ENCODE results near the gene KLF18.
"Not testable (repeated sequence)": the region's sequence is repeated elsewhere in the genome, so short reads cannot be mapped to it uniquely, and the experiment has no call there.

Gene KLF18

GRCh38 chr1:44139565-44139964, 1.9 kb downstream of the KLF18 start:
- ATAC-seq; DNase-seq; H3K27me3 Mint-ChIP-seq; H3K4me3 Mint-ChIP-seq; H3K36me3 Mint-ChIP-seq (ENCODE audit: low read depth); H3K4me1 Mint-ChIP-seq; H3K27ac Mint-ChIP-seq; H3K9me3 Mint-ChIP-seq: not testable (repeated sequence)

- no peak overlapping the region for H3K4me3 Mint-ChIP-seq
Measured at GRCh38 chr1:44138239-44138638, 3.2 kb downstream of the KLF18 start.

GRCh38 chr1:44135886-44136285, 5.5 kb downstream of the KLF18 start:
- Mint-ChIP-seq H3K36me3 (ENCODE audit: low read depth) (no peaks in the 10 kb centered on the region), H3K27me3 (peaks cover 7% of the 10 kb centered on the region), H3K4me3 (no peak overlapping the region), H3K4me1 (no peaks in the 10 kb centered on the region), H3K27ac (no peak overlapping the region), H3K9me3 (no peaks in the 10 kb centered on the region)
- no peak for ATAC-seq
- DNase-seq, result no peak

More at GRCh38 chr1:44138239-44138638, 3.2 kb downstream of the KLF18 start:
- DNase-seq (no peak), ATAC-seq (no peak)
- Mint-ChIP-seq H3K27me3 (peaks cover 6% of the 10 kb centered on the region), H3K36me3 (ENCODE audit: low read depth) (no peaks in the 10 kb centered on the region), H3K9me3 (no peaks in the 10 kb centered on the region), H3K27ac (no peak overlapping the region), H3K4me1 (no peaks in the 10 kb centered on the region)

- H3K27me3 Mint-ChIP-seq, result peaks cover 9% of the 10 kb centered on the region
- no peaks in the 10 kb centered on the region for H3K9me3 Mint-ChIP-seq
- no peak for DNase-seq
- H3K4me1 Mint-ChIP-seq, result no peaks in the 10 kb centered on the region
- ATAC-seq, result no peak
- H3K4me3 Mint-ChIP-seq, result no peak overlapping the region
- no peak overlapping the region for H3K27ac Mint-ChIP-seq
- no peaks in the 10 kb centered on the region for H3K36me3 Mint-ChIP-seq (ENCODE audit: low read depth)
Measured at GRCh38 chr1:44134071-44134920, 7.1 kb downstream of the KLF18 start.

- H3K9me3 Mint-ChIP-seq, result no peaks in the 10 kb centered on the region
- H3K4me1 Mint-ChIP-seq, result no peaks in the 10 kb centered on the region
- ATAC-seq, result no peak
- no peak for DNase-seq
- no peak overlapping the region for H3K4me3 Mint-ChIP-seq
- H3K36me3 Mint-ChIP-seq (ENCODE audit: low read depth), result no peaks in the 10 kb centered on the region
- H3K27me3 Mint-ChIP-seq, result peaks cover 11% of the 10 kb centered on the region
- H3K27ac Mint-ChIP-seq, result no peak overlapping the region
Measured at GRCh38 chr1:44131411-44131810, 10.0 kb downstream of the KLF18 start.

GRCh38 chr1:44129616-44130500, 11.6 kb downstream of the KLF18 start:
- Mint-ChIP-seq H3K4me1 (no peaks in the 10 kb centered on the region), H3K4me3 (no peak overlapping the region), H3K27ac (no peak overlapping the region), H3K36me3 (ENCODE audit: low read depth) (no peaks in the 10 kb centered on the region), H3K9me3 (no peaks in the 10 kb centered on the region), H3K27me3 (peaks cover 19% of the 10 kb centered on the region)
- ATAC-seq (no peak), DNase-seq (no peak)

GRCh38 chr1:44120398-44120949, 21.0 kb downstream of the KLF18 start:
- DNase-seq (no peak), ATAC-seq (no peak)
- Mint-ChIP-seq H3K36me3 (ENCODE audit: low read depth) (no peaks in the 10 kb centered on the region), H3K27ac (no peak overlapping the region), H3K4me1 (no peaks in the 10 kb centered on the region), H3K4me3 (no peak overlapping the region), H3K27me3 (peaks cover 16% of the 10 kb centered on the region), H3K9me3 (no peaks in the 10 kb centered on the region)

GRCh38 chr1:44119525-44119924, 21.9 kb downstream of the KLF18 start:
- ATAC-seq (no peak), DNase-seq (no peak)
- no peaks in the 10 kb centered on the region for H3K9me3 Mint-ChIP-seq
- peaks cover 13% of the 10 kb centered on the region for H3K27me3 Mint-ChIP-seq
- H3K4me3 Mint-ChIP-seq, result no peak overlapping the region
- H3K4me1 Mint-ChIP-seq, result no peaks in the 10 kb centered on the region
- no peaks in the 10 kb centered on the region for H3K36me3 Mint-ChIP-seq (ENCODE audit: low read depth)
- H3K27ac Mint-ChIP-seq, result no peak overlapping the region

- H3K4me3 Mint-ChIP-seq, result no peak within 1 kb of the TSS
- no peak within 1 kb of the TSS for H3K27ac Mint-ChIP-seq
- no peaks in the 10 kb centered on the region for H3K4me1 Mint-ChIP-seq
- no peaks in the 10 kb centered on the region for H3K36me3 Mint-ChIP-seq (ENCODE audit: low read depth)
- peaks cover 13% of the 10 kb centered on the region for H3K27me3 Mint-ChIP-seq
- no peaks in the 10 kb centered on the region for H3K9me3 Mint-ChIP-seq
- DNase-seq (no peak), ATAC-seq (no peak)
Measured at GRCh38 chr1:44118682-44119081, 22.7 kb downstream of the KLF18 start, which contains the start of gene KLF17. TSS of gene KLF17 (plus strand) at chr1:44118821. CDS start at chr1:44118908, 87 bp downstream.

- H3K9me3 Mint-ChIP-seq, ATAC-seq, H3K27me3 Mint-ChIP-seq: not testable (repeated sequence)
Measured at GRCh38 chr1:44117272-44117671, 24.2 kb downstream of the KLF18 start.

GRCh38 chr1:44114098-44114497, 27.3 kb downstream of the KLF18 start:
- no peaks in the 10 kb centered on the region for H3K27me3 Mint-ChIP-seq

More at GRCh38 chr1:44117272-44117671, 24.2 kb downstream of the KLF18 start:
- not testable (repeated sequence) for H3K4me1 Mint-ChIP-seq; H3K27ac Mint-ChIP-seq; H3K36me3 Mint-ChIP-seq (ENCODE audit: low read depth); DNase-seq; H3K4me3 Mint-ChIP-seq

GRCh38 chr1:44113095-44113609, 28.3 kb downstream of the KLF18 start:
- H3K9me3 Mint-ChIP-seq, result no peaks in the 10 kb centered on the region
- no peak overlapping the region for H3K27ac Mint-ChIP-seq
- DNase-seq (no peak), ATAC-seq (no peak)
- peaks cover 3% of the 10 kb centered on the region for H3K4me1 Mint-ChIP-seq
- H3K27me3 Mint-ChIP-seq, result peaks cover 4% of the 10 kb centered on the region
- no peak overlapping the region for H3K4me3 Mint-ChIP-seq
- H3K36me3 Mint-ChIP-seq (ENCODE audit: low read depth), result no peaks in the 10 kb centered on the region

More at GRCh38 chr1:44114098-44114497, 27.3 kb downstream of the KLF18 start:
- H3K36me3 Mint-ChIP-seq (ENCODE audit: low read depth), result no peaks in the 10 kb centered on the region
- H3K27ac Mint-ChIP-seq, result no peak overlapping the region
- DNase-seq (no peak), ATAC-seq (no peak)
- H3K9me3 Mint-ChIP-seq, result no peaks in the 10 kb centered on the region
- H3K4me1 Mint-ChIP-seq, result no peaks in the 10 kb centered on the region
- no peak overlapping the region for H3K4me3 Mint-ChIP-seq

- ATAC-seq (no peak), DNase-seq (no peak)
- peaks cover 5% of the 10 kb centered on the region for H3K4me1 Mint-ChIP-seq
- no peaks in the 10 kb centered on the region for H3K36me3 Mint-ChIP-seq (ENCODE audit: low read depth)
- no peak overlapping the region for H3K27ac Mint-ChIP-seq
- H3K4me3 Mint-ChIP-seq, result no peak overlapping the region
- H3K27me3 Mint-ChIP-seq, result peaks cover 9% of the 10 kb centered on the region
- no peaks in the 10 kb centered on the region for H3K9me3 Mint-ChIP-seq
Measured at GRCh38 chr1:44112486-44112885, 28.9 kb downstream of the KLF18 start.

- Mint-ChIP-seq H3K9me3 (no peaks in the 10 kb centered on the region), H3K4me3 (no peak overlapping the region), H3K27ac (no peak overlapping the region), H3K36me3 (ENCODE audit: low read depth) (no peaks in the 10 kb centered on the region), H3K4me1 (peaks cover 5% of the 10 kb centered on the region), H3K27me3 (peaks cover 9% of the 10 kb centered on the region)
- ATAC-seq (no peak), DNase-seq (no peak)
Measured at GRCh38 chr1:44111861-44112260, 29.6 kb downstream of the KLF18 start.
